Measurements from ENCODE around the gene CNTNAP5. TPM values are rescaled to one million over a fixed set of nuclear protein-coding genes. Genes with fewer than 3 reads are reported as not detected.

The CNTNAP5 gene
- total and polyA plus RNA-seq, 2 donors (not counting 3 experiments of a cell fraction or from before 2014, with no cell fraction given): not detected

- H3K9me3 ChIP-seq (replicated peaks; ENCODE audit: control insufficient read depth, insufficient read depth, low read length): peaks cover 6% of the 10 kb centered on the region
- H3K4me1 ChIP-seq (ENCODE audit: control insufficient read depth, extremely low read depth, insufficient read depth, low read length): no peaks in the 10 kb centered on the region
- intact Hi-C loops (cut with micrococcal nuclease): no loop called here
- no peaks in the 10 kb centered on the region for H3K27me3 ChIP-seq (ENCODE audit: control insufficient read depth in 2 of 2, insufficient read depth in 2 of 2, low read length in 2 of 2)
- H3K27ac ChIP-seq (ENCODE audit: insufficient read depth, low read depth, low read length): no peak overlapping the region
- dilution Hi-C loops (cut with MboI; ENCODE audit: extremely low pct_ligation_motif_present, low sequenced_read_pairs): no loop called here
- H2AFZ ChIP-seq (ENCODE audit: low read depth, low read length): no peak overlapping the region
- no peak overlapping the region for H3K4me2 ChIP-seq (ENCODE audit: insufficient read depth, low read length)
- no TSS peak for BruUV-seq (replicated peaks)
- no peaks in the 10 kb centered on the region for H3K36me3 ChIP-seq (ENCODE audit: control insufficient read depth in 2 of 2, extremely low read depth in 1 of 2, insufficient read depth in 2 of 2, low read length in 2 of 2)
- FAIRE-seq (no peak), DNase-seq (ENCODE audit: low read depth, low spot score) (no peak)
- CTCF ChIA-PET: no interaction called here
- no peaks in the 10 kb centered on the region for H3K79me2 ChIP-seq (ENCODE audit: control insufficient read depth, insufficient read depth, low read length)
- TF ChIP-seq JUN (IDR thresholded peaks at IDR 0.05; ENCODE audit: borderline replicate concordance, insufficient read depth, insufficient read length, low read depth): no peak
- no peak for TF ChIP-seq CTCF (IDR thresholded peaks at IDR 0.05; ENCODE audit: extremely low read depth in 1 of 2, insufficient read depth in 1 of 2, low read depth in 1 of 2, low read length in 2 of 2)
- no peak for TF ChIP-seq EZH2 (IDR thresholded peaks at IDR 0.05; ENCODE audit: borderline replicate concordance, low read depth, low read length, severe bottlenecking)
- TF ChIP-seq POLR2A (IDR thresholded peaks at IDR 0.05; ENCODE audit: low read depth, low read length): no peak
- no peak for TF ChIP-seq POLR2AphosphoS5 (IDR thresholded peaks at IDR 0.05; ENCODE audit: insufficient read depth, low read depth, low read length)
- TF ChIP-seq MYC (IDR thresholded peaks at IDR 0.05; ENCODE audit: low read depth, low read length): no peak
- no peak for TF ChIP-seq MAX (IDR thresholded peaks at IDR 0.05; ENCODE audit: insufficient read depth, insufficient read length)
- no peak for TF ChIP-seq FOS (IDR thresholded peaks at IDR 0.05; ENCODE audit: borderline replicate concordance, insufficient read depth, low read length)
- TF ChIP-seq GATA2 (IDR thresholded peaks at IDR 0.05; ENCODE audit: insufficient read depth, insufficient read length, low read depth, low read length): no peak
- H3K9me1 ChIP-seq (replicated peaks; ENCODE audit: control insufficient read depth, extremely low read depth, insufficient read depth, low read length): no peaks in the 10 kb centered on the region
- POLR2A ChIA-PET: no interaction called here
- no peaks in the 10 kb centered on the region for H4K20me1 ChIP-seq (replicated peaks; ENCODE audit: control insufficient read depth, extremely low read depth, insufficient read depth, low read length)
- H3K4me3 ChIP-seq (replicated peaks in 1 of 3; ENCODE audit: insufficient read depth in 1 of 3, low read depth in 1 of 3, low read length in 3 of 3): no peak overlapping the region
- H3K9ac ChIP-seq (replicated peaks; ENCODE audit: extremely low read depth, insufficient read depth, low read length): no peak overlapping the region
Observed at GRCh38 chr2:124602759-124603158, 577.7 kb downstream of the CNTNAP5 start.

Data from endothelial cell of umbilical vein (primary cell).